ENCODE data around the gene B9D1.

B9D1 gene

GRCh38 chr17:19301274-19301951, 61.1 kb downstream of the B9D1 start:
- Mint-ChIP-seq H3K27ac (ENCODE audit: low read depth) (no peak overlapping the region), H3K36me3 (ENCODE audit: insufficient read depth) (peaks cover 1% of the 10 kb centered on the region), H3K4me1 (peaks cover 13% of the 10 kb centered on the region), H3K9me3 (no peaks in the 10 kb centered on the region), H3K27me3 (no peaks in the 10 kb centered on the region), H3K4me3 (no peak overlapping the region)
- ATAC-seq (replicated peaks; ENCODE audit: extremely low read depth, poor library complexity, severe bottlenecking) (no peak), DNase-seq (ENCODE audit: low spot score in 2 of 2) (no peak)

GRCh38 chr17:19299866-19300265, 62.7 kb downstream of the B9D1 start:
- H3K4me1 Mint-ChIP-seq: no peaks in the 10 kb centered on the region
- DNase-seq (ENCODE audit: low spot score in 2 of 2) (no peak), ATAC-seq (replicated peaks; ENCODE audit: extremely low read depth, poor library complexity, severe bottlenecking) (no peak)
- no peak overlapping the region for H3K27ac Mint-ChIP-seq (ENCODE audit: low read depth)
- H3K36me3 Mint-ChIP-seq (ENCODE audit: insufficient read depth): no peaks in the 10 kb centered on the region
- H3K9me3 Mint-ChIP-seq: no peaks in the 10 kb centered on the region
- no peaks in the 10 kb centered on the region for H3K27me3 Mint-ChIP-seq
- no peak overlapping the region for H3K4me3 Mint-ChIP-seq

GRCh38 chr17:19299214-19299747, 63.2 kb downstream of the B9D1 start:
- H3K27ac Mint-ChIP-seq (ENCODE audit: low read depth): no peak overlapping the region
- no peaks in the 10 kb centered on the region for H3K27me3 Mint-ChIP-seq
- no peak for ATAC-seq (replicated peaks; ENCODE audit: extremely low read depth, poor library complexity, severe bottlenecking)
- no peaks in the 10 kb centered on the region for H3K36me3 Mint-ChIP-seq (ENCODE audit: insufficient read depth)
- no peak for DNase-seq (ENCODE audit: low spot score in 2 of 2)
- no peak overlapping the region for H3K4me3 Mint-ChIP-seq
- H3K4me1 Mint-ChIP-seq: no peaks in the 10 kb centered on the region
- H3K9me3 Mint-ChIP-seq: no peaks in the 10 kb centered on the region

- Mint-ChIP-seq H3K27me3 (no peaks in the 10 kb centered on the region), H3K36me3 (ENCODE audit: insufficient read depth) (no peaks in the 10 kb centered on the region), H3K9me3 (no peaks in the 10 kb centered on the region), H3K4me3 (no peak overlapping the region), H3K27ac (ENCODE audit: low read depth) (no peak overlapping the region), H3K4me1 (no peaks in the 10 kb centered on the region)
- DNase-seq (ENCODE audit: low spot score in 2 of 2) (no peak), ATAC-seq (replicated peaks; ENCODE audit: extremely low read depth, poor library complexity, severe bottlenecking) (no peak)
These were observed 63.8 kb downstream of the B9D1 start for GRCh38 chr17:19298569-19299213.

GRCh38 chr17:19296786-19297778, 65.4 kb downstream of the B9D1 start:
- Mint-ChIP-seq H3K27ac (ENCODE audit: low read depth) (no peak overlapping the region), H3K4me1 (no peaks in the 10 kb centered on the region), H3K27me3 (no peaks in the 10 kb centered on the region), H3K36me3 (ENCODE audit: insufficient read depth) (no peaks in the 10 kb centered on the region), H3K4me3 (no peak overlapping the region), H3K9me3 (no peaks in the 10 kb centered on the region)
- ATAC-seq (replicated peaks; ENCODE audit: extremely low read depth, poor library complexity, severe bottlenecking) (no peak), DNase-seq (ENCODE audit: low spot score in 2 of 2) (no peak)

GRCh38 chr17:19295473-19296135, 66.9 kb downstream of the B9D1 start:
- DNase-seq (ENCODE audit: low spot score in 2 of 2) (no peak), ATAC-seq (replicated peaks; ENCODE audit: extremely low read depth, poor library complexity, severe bottlenecking) (no peak)
- Mint-ChIP-seq H3K9me3 (no peaks in the 10 kb centered on the region), H3K4me3 (no peak overlapping the region), H3K4me1 (no peaks in the 10 kb centered on the region), H3K27me3 (no peaks in the 10 kb centered on the region), H3K27ac (ENCODE audit: low read depth) (no peak overlapping the region), H3K36me3 (ENCODE audit: insufficient read depth) (peaks cover 2% of the 10 kb centered on the region)

- ATAC-seq (replicated peaks; ENCODE audit: extremely low read depth, poor library complexity, severe bottlenecking) (no peak), DNase-seq (ENCODE audit: low spot score in 2 of 2) (no peak)
- Mint-ChIP-seq H3K4me1 (no peaks in the 10 kb centered on the region), H3K9me3 (no peaks in the 10 kb centered on the region), H3K27me3 (no peaks in the 10 kb centered on the region), H3K36me3 (ENCODE audit: insufficient read depth) (peaks cover 2% of the 10 kb centered on the region), H3K27ac (ENCODE audit: low read depth) (no peak overlapping the region), H3K4me3 (no peak overlapping the region)
These were observed 68.1 kb downstream of the B9D1 start for GRCh38 chr17:19294443-19294842.

Data from central memory CD8-positive, alpha-beta T cell (primary cell).